Occipital lobe (tissue), 2 donors: ENCODE measurements around the gene RIC8A. TPM values are rescaled to one million over a fixed set of nuclear protein-coding genes. Genes with fewer than 3 reads are reported as not detected.

Experiments
- DNase-seq: peaks from one replicate; lab custom pipeline; 2025; lab: John Stamatoyannopoulos, UW
- total RNA-seq: library from RNA; depleted of rRNA; stranded (reverse); fragments of >200 nt; gene quantifications from one replicate; pipeline ENCODE4 v1.2.3, GENCODE V29; 2014

Gene RIC8A
- total RNA-seq, 1 donor from 2014 or later, result 91.7 TPM

- DNase-seq, result no peak
These were observed 34.1 kb downstream of the RIC8A start for GRCh38 chr11:241634-242033.

DNA sequence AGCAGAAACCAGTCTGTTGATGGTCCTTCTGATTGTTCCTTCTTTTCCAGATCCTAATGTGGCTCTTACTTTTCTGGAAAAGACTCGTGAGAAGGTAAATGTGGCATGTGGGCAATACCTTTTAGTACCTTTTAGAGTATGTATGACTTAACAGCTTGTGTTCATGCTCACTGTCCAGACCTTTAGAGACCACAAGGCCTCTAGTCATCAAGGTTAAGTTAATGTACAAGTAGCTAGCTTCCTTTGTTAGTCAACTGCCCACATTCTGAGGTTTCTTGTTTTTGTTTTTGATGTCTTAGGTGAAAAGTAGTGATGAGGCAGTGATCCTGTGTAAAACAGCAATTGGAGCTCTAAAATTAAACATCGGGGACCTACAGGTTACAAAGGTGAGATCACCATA lies 36.9 kb downstream of the RIC8A start:
- no peak for DNase-seq

- no peak for DNase-seq
These were observed 41.6 kb downstream of the RIC8A start for GRCh38 chr11:249062-249461.

- no peak for DNase-seq
These were observed 42.8 kb downstream of the RIC8A start for GRCh38 chr11:250274-250673.

DNA sequence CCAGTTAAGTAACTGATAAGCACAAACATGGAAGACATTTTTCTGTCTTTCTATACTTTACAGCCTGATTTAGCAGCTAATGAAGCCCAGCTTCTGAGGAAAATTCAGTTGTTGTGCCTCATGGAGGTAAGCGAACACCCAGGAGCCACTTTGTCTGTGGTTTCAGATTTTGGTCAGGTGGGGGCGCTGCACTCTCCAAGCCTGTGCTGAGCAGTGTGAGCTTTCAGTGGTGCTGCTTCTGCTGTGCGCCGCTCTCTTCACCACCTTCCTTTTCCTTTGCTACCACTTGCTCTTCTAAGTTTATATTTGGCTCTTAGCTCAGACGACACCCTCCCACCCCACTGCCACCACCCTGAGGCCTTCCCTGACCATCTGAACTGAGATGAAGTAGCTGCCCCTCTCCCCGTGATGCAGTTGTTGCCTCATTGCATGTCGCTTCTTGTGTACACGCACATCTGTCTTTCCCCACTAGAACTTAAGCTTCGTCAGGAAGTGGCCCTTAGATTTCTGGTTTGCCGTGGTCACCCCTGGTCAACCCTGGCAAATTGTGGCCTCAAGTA lies 43.3 kb downstream of the RIC8A start:
- DNase-seq, result no peak

GRCh38 chr11:251550-251949 lies 44.0 kb downstream of the RIC8A start:
- DNase-seq, result no peak

GRCh38 chr11:252666-253065 lies 45.2 kb downstream of the RIC8A start:
- no peak for DNase-seq

GRCh38 chr11:253160-253885 lies 45.8 kb downstream of the RIC8A start:
- DNase-seq, result no peak

GRCh38 chr11:253886-254270 lies 46.4 kb downstream of the RIC8A start:
- no peak for DNase-seq

GRCh38 chr11:255176-255575 lies 47.7 kb downstream of the RIC8A start:
- no peak for DNase-seq

DNA sequence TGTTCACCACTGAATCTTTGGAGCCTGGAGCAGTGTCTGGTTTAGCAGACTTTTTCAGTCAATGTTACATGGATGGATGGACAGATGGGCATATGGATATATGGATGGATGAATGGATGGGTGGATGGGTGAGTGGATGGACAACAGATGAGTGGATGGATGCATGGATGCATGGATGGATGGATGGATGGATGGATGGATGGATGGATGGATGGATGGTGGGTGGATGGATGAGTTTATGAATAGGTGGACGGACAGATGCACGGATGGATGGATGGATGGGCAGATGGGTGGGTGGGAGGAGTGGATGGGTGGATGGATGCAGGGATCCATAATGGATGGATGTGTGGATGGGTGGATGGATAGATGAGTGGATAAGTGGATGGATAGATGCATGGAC lies 48.3 kb downstream of the RIC8A start:
- DNase-seq, result no peak

DNA sequence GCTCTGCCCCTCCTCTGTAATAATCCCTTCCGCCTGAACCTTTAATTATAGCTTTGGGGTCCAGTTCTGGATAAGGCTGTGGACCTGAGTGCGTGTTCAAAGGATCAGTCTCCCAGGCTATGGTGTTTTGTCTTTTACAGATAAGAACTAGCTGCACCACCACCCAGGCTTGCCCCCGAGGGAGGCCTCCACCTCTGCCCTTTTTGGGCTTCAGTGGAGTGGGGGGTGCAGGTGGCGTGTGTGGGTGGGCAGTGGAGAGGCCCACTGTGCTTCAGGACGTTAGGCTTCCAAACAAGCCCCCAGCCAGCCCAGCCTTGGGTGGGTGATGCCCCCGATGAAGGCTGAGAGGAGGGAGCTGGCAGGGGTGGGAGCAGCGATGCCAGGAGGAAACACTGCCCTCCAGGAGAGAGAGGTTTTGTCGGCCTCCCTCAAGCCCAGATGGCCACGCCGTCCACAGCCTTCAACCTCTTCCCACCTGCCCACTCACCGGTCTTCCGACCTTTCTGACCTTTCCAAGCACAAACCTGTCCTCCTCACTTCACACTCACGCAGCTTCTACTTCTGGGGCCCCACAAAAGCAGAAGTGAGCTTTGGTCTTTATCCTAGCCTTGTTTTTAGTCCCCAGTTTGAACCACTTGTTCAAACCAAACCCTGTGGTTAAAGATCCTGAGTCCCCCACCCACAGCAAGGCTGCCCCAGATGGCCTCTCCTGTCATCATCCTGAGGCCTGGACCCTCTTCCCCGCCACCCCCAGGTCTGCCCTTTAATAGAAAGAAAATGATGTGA lies 49.6 kb downstream of the RIC8A start:
- DNase-seq, result no peak

DNA sequence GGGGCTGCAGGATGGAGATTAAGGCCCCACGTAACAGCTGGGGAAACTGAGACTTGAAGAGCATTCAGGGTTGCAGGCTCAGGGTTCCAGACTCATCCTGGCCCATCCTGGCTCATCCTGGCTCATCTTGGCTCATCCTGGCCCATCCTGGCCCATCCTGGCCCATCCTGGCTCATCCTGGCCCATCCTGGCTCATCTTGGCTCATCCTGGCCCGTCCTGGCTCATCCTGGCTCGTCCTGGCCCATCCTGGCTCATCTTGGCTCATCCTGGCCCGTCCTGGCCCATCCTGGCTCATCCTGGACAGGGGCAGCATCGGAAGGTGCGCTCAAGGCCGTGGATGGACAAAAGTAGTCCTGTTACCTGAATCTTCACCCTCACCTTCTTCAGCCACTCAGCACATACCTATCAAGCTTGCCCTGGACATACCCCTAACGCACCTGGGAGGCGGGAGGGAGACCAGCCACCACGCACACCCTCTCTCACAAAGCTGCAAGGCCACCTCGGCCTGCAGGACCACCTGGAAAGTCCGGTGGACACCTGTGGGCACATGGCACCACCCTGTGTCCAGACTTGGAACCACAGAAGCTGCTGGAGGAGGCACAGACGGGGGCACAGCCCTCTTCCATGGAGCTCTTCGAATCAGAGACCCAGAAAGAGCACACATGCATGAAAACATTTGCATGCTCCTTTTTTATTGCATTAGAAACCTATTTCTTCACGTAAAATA lies 50.4 kb downstream of the RIC8A start:
- no peak for DNase-seq

DNA sequence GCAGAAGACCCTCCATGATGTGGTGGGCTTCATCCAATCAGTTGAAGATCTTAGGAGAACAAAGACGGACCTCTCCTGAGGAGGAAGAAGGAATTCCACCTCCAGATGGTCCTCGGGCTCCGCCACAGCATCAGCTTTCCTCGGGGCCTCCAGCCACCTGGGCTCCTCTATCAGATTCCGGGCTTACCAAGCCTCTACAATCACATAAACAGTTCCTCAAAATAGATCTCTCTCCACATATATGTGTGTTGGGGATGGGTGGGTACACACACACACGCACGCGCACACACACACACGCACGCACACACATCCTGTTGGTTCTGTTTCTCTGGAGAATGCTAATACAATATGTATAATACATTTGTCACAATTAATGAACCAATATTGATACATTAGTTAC lies 51.9 kb downstream of the RIC8A start:
- no peak for DNase-seq

GRCh38 chr11:261624-262023 lies 54.1 kb downstream of the RIC8A start:
- DNase-seq, result no peak

Other genes with a start within 250 kb of the RIC8A start
- gene SCGB1C1, start 14.6 kb upstream of the RIC8A start, total RNA-seq, result not detected
- 5.3 TPM for gene BET1L, start 309 bp upstream of the RIC8A start, total RNA-seq
- 11.1 TPM for gene SIRT3, start 28.6 kb downstream of the RIC8A start, total RNA-seq
- gene PSMD13, start 29.3 kb downstream of the RIC8A start, total RNA-seq, result 80.3 TPM
- gene NLRP6, start 70.7 kb downstream of the RIC8A start, total RNA-seq, result not detected
- gene PGGHG, start 81.4 kb downstream of the RIC8A start, total RNA-seq, result 1.4 TPM
- gene IFITM5, start 91.8 kb downstream of the RIC8A start, total RNA-seq, result not detected
- 1.6 TPM for gene IFITM2, start 100.1 kb downstream of the RIC8A start, total RNA-seq
- gene IFITM1, start 106.3 kb downstream of the RIC8A start, total RNA-seq, result 6.9 TPM
- gene IFITM3, start 113.2 kb downstream of the RIC8A start, total RNA-seq, result 5.5 TPM
- 99.5 TPM for gene B4GALNT4, start 161.8 kb downstream of the RIC8A start, total RNA-seq
- under 0.01 TPM for gene PKP3, start 186.5 kb downstream of the RIC8A start, total RNA-seq
- 14.8 TPM for gene SIGIRR, start 207.3 kb downstream of the RIC8A start, total RNA-seq
- not detected for gene ANO9, start 234.3 kb downstream of the RIC8A start, total RNA-seq
- gene PTDSS2, start 242.6 kb downstream of the RIC8A start, total RNA-seq, result 21.8 TPM